Measurements from ENCODE around the gene VWA8.
"Not testable (repeated sequence)": the region's sequence is repeated elsewhere in the genome, so short reads cannot be mapped to it uniquely, and the experiment has no call there.

Gene VWA8

GRCh38 chr13:41587490-41587889 is 373.4 kb downstream of the VWA8 start:
- H3K4me1 ChIP-seq (ENCODE audit: control insufficient read depth, insufficient read depth, low read length), result peaks cover 13% of the 10 kb centered on the region; the same call in 1 of the 2 replicates
- H3K9me3 ChIP-seq (ENCODE audit: control insufficient read depth, insufficient read depth, low read length), result no peaks in the 10 kb centered on the region
- no peak overlapping the region for H3K27ac ChIP-seq (ENCODE audit: low read depth, low read length)
- peaks cover 13% of the 10 kb centered on the region for H3K36me3 ChIP-seq (ENCODE audit: control insufficient read depth, insufficient read depth, low read length)
- H3K9ac ChIP-seq (ENCODE audit: low read depth, low read length), result no peak overlapping the region
- H3K27me3 ChIP-seq (ENCODE audit: control insufficient read depth, insufficient read depth, low read length), result no peaks in the 10 kb centered on the region
- H3K4me3 ChIP-seq (ENCODE audit: low read depth, low read length), result no peak overlapping the region

- peaks cover 13% of the 10 kb centered on the region; the same call in 1 of the 2 replicates for H3K4me1 ChIP-seq (ENCODE audit: control insufficient read depth, insufficient read depth, low read length)
- H3K4me3 ChIP-seq (ENCODE audit: low read depth, low read length), result no peak overlapping the region
- H3K9me3 ChIP-seq (ENCODE audit: control insufficient read depth, insufficient read depth, low read length), result no peaks in the 10 kb centered on the region
- peaks cover 13% of the 10 kb centered on the region for H3K36me3 ChIP-seq (ENCODE audit: control insufficient read depth, insufficient read depth, low read length)
- no peaks in the 10 kb centered on the region for H3K27me3 ChIP-seq (ENCODE audit: control insufficient read depth, insufficient read depth, low read length)
- H3K27ac ChIP-seq (ENCODE audit: low read depth, low read length), result no peak overlapping the region
- no peak overlapping the region for H3K9ac ChIP-seq (ENCODE audit: low read depth, low read length)
Observed at GRCh38 chr13:41586216-41586615, 374.7 kb downstream of the VWA8 start.

GRCh38 chr13:41582027-41582463 is 378.9 kb downstream of the VWA8 start:
- H3K9me3 ChIP-seq (ENCODE audit: control insufficient read depth, insufficient read depth, low read length), result no peaks in the 10 kb centered on the region
- no peak overlapping the region for H3K9ac ChIP-seq (ENCODE audit: low read depth, low read length)
- H3K4me1 ChIP-seq (ENCODE audit: control insufficient read depth, insufficient read depth, low read length), result no peaks in the 10 kb centered on the region

GRCh38 chr13:41580345-41580744 is 380.6 kb downstream of the VWA8 start:
- no peak overlapping the region for H3K9ac ChIP-seq (ENCODE audit: low read depth, low read length)
- H3K4me1 ChIP-seq (ENCODE audit: control insufficient read depth, insufficient read depth, low read length), result no peaks in the 10 kb centered on the region
- H3K27me3 ChIP-seq (ENCODE audit: control insufficient read depth, insufficient read depth, low read length), result no peaks in the 10 kb centered on the region
- no peaks in the 10 kb centered on the region for H3K36me3 ChIP-seq (ENCODE audit: control insufficient read depth, insufficient read depth, low read length)
- no peaks in the 10 kb centered on the region for H3K9me3 ChIP-seq (ENCODE audit: control insufficient read depth, insufficient read depth, low read length)
- no peak overlapping the region for H3K4me3 ChIP-seq (ENCODE audit: low read depth, low read length)
- no peak overlapping the region for H3K27ac ChIP-seq (ENCODE audit: low read depth, low read length)

More at GRCh38 chr13:41582027-41582463, 378.9 kb downstream of the VWA8 start:
- Histone ChIP-seq H3K4me3 (ENCODE audit: low read depth, low read length) (no peak overlapping the region), H3K27ac (ENCODE audit: low read depth, low read length) (no peak overlapping the region), H3K36me3 (ENCODE audit: control insufficient read depth, insufficient read depth, low read length) (peaks cover 7% of the 10 kb centered on the region), H3K27me3 (ENCODE audit: control insufficient read depth, insufficient read depth, low read length) (no peaks in the 10 kb centered on the region)

- Histone ChIP-seq H3K9ac (ENCODE audit: low read depth, low read length) (no peak overlapping the region), H3K4me1 (ENCODE audit: control insufficient read depth, insufficient read depth, low read length) (no peaks in the 10 kb centered on the region), H3K27ac (ENCODE audit: low read depth, low read length) (no peak overlapping the region), H3K36me3 (ENCODE audit: control insufficient read depth, insufficient read depth, low read length) (no peaks in the 10 kb centered on the region), H3K9me3 (ENCODE audit: control insufficient read depth, insufficient read depth, low read length) (no peaks in the 10 kb centered on the region), H3K4me3 (ENCODE audit: low read depth, low read length) (no peak overlapping the region), H3K27me3 (ENCODE audit: control insufficient read depth, insufficient read depth, low read length) (no peaks in the 10 kb centered on the region)
Observed at GRCh38 chr13:41579881-41580280, 381.0 kb downstream of the VWA8 start.

GRCh38 chr13:41579168-41579567 is 381.7 kb downstream of the VWA8 start:
- Histone ChIP-seq H3K4me1 (ENCODE audit: control insufficient read depth, insufficient read depth, low read length) (no peaks in the 10 kb centered on the region), H3K36me3 (ENCODE audit: control insufficient read depth, insufficient read depth, low read length) (no peaks in the 10 kb centered on the region), H3K9me3 (ENCODE audit: control insufficient read depth, insufficient read depth, low read length) (no peaks in the 10 kb centered on the region), H3K27ac (ENCODE audit: low read depth, low read length) (no peak overlapping the region), H3K27me3 (ENCODE audit: control insufficient read depth, insufficient read depth, low read length) (no peaks in the 10 kb centered on the region), H3K9ac (ENCODE audit: low read depth, low read length) (no peak overlapping the region), H3K4me3 (ENCODE audit: low read depth, low read length) (no peak overlapping the region)

- H3K27me3 ChIP-seq (ENCODE audit: control insufficient read depth, insufficient read depth, low read length), result no peaks in the 10 kb centered on the region
- no peaks in the 10 kb centered on the region for H3K4me1 ChIP-seq (ENCODE audit: control insufficient read depth, insufficient read depth, low read length)
- no peaks in the 10 kb centered on the region for H3K36me3 ChIP-seq (ENCODE audit: control insufficient read depth, insufficient read depth, low read length)
- H3K4me3 ChIP-seq (ENCODE audit: low read depth, low read length), result no peak overlapping the region
- no peak overlapping the region for H3K27ac ChIP-seq (ENCODE audit: low read depth, low read length)
- no peak overlapping the region for H3K9ac ChIP-seq (ENCODE audit: low read depth, low read length)
- H3K9me3 ChIP-seq (ENCODE audit: control insufficient read depth, insufficient read depth, low read length), result no peaks in the 10 kb centered on the region
Observed at GRCh38 chr13:41578371-41578770, 382.5 kb downstream of the VWA8 start.

- no peaks in the 10 kb centered on the region for H3K36me3 ChIP-seq (ENCODE audit: control insufficient read depth, insufficient read depth, low read length)
- no peaks in the 10 kb centered on the region for H3K9me3 ChIP-seq (ENCODE audit: control insufficient read depth, insufficient read depth, low read length)
- H3K27ac ChIP-seq (ENCODE audit: low read depth, low read length), result no peak overlapping the region
- no peaks in the 10 kb centered on the region for H3K4me1 ChIP-seq (ENCODE audit: control insufficient read depth, insufficient read depth, low read length)
- H3K9ac ChIP-seq (ENCODE audit: low read depth, low read length), result no peak overlapping the region
- no peak overlapping the region for H3K4me3 ChIP-seq (ENCODE audit: low read depth, low read length)
- H3K27me3 ChIP-seq (ENCODE audit: control insufficient read depth, insufficient read depth, low read length), result no peaks in the 10 kb centered on the region
Observed at GRCh38 chr13:41577436-41577835, 383.5 kb downstream of the VWA8 start.

- H3K4me3 ChIP-seq (ENCODE audit: low read depth, low read length); H3K27me3 ChIP-seq (ENCODE audit: control insufficient read depth, insufficient read depth, low read length); H3K27ac ChIP-seq (ENCODE audit: low read depth, low read length); H3K36me3 ChIP-seq (ENCODE audit: control insufficient read depth, insufficient read depth, low read length); H3K4me1 ChIP-seq (ENCODE audit: control insufficient read depth, insufficient read depth, low read length); H3K9ac ChIP-seq (ENCODE audit: low read depth, low read length); H3K9me3 ChIP-seq (ENCODE audit: control insufficient read depth, insufficient read depth, low read length): not testable (repeated sequence)
Observed at GRCh38 chr13:41573640-41574039, 387.3 kb downstream of the VWA8 start.

GRCh38 chr13:41571817-41572340 is 389.0 kb downstream of the VWA8 start:
- not testable (repeated sequence) for H3K4me1 ChIP-seq (ENCODE audit: control insufficient read depth, insufficient read depth, low read length); H3K36me3 ChIP-seq (ENCODE audit: control insufficient read depth, insufficient read depth, low read length); H3K9ac ChIP-seq (ENCODE audit: low read depth, low read length); H3K27me3 ChIP-seq (ENCODE audit: control insufficient read depth, insufficient read depth, low read length); H3K4me3 ChIP-seq (ENCODE audit: low read depth, low read length); H3K27ac ChIP-seq (ENCODE audit: low read depth, low read length); H3K9me3 ChIP-seq (ENCODE audit: control insufficient read depth, insufficient read depth, low read length)

GRCh38 chr13:41568972-41569351 is 391.9 kb downstream of the VWA8 start:
- no peaks in the 10 kb centered on the region for H3K9me3 ChIP-seq (ENCODE audit: control insufficient read depth, insufficient read depth, low read length)
- no peak overlapping the region for H3K9ac ChIP-seq (ENCODE audit: low read depth, low read length)
- H3K27me3 ChIP-seq (ENCODE audit: control insufficient read depth, insufficient read depth, low read length), result no peaks in the 10 kb centered on the region
- no peak overlapping the region for H3K4me3 ChIP-seq (ENCODE audit: low read depth, low read length)
- peaks cover 7% of the 10 kb centered on the region; the same call in 1 of the 2 replicates for H3K36me3 ChIP-seq (ENCODE audit: control insufficient read depth, insufficient read depth, low read length)
- no peak overlapping the region for H3K27ac ChIP-seq (ENCODE audit: low read depth, low read length)
- peaks cover 14% of the 10 kb centered on the region for H3K4me1 ChIP-seq (ENCODE audit: control insufficient read depth, insufficient read depth, low read length)

Measured in HUES48 (cell line).